ENCODE data around the gene DNAH14. TPM values are rescaled to one million over a fixed set of nuclear protein-coding genes. Genes with fewer than 3 reads are reported as not detected.

The DNAH14 gene
- total RNA-seq, 1 donor from 2014 or later, result 14.4 TPM

- intact Hi-C loops (cut with DNase I), result no loop called here
- no peak for ATAC-seq
Observed at GRCh38 chr1:225253173-225253572, 323.7 kb downstream of the DNAH14 start.

GRCh38 chr1:225253784-225254183 is 324.3 kb downstream of the DNAH14 start:
- DNase-seq (no peak), ATAC-seq (no peak)
- Histone ChIP-seq H3K4me1 (no peaks in the 10 kb centered on the region), H3K27ac (no peak overlapping the region), H3K27me3 (ENCODE audit: low read depth) (no peaks in the 10 kb centered on the region), H3K4me3 (no peak overlapping the region), H3K36me3 (no peaks in the 10 kb centered on the region), H3K9me3 (no peaks in the 10 kb centered on the region)
- intact Hi-C loops (cut with DNase I), result no loop called here
- no peak for TF ChIP-seq CTCF (IDR thresholded peaks at IDR 0.05)

More at GRCh38 chr1:225253173-225253572, 323.7 kb downstream of the DNAH14 start:
- H3K36me3 ChIP-seq, result no peaks in the 10 kb centered on the region
- H3K4me1 ChIP-seq, result no peaks in the 10 kb centered on the region
- no peaks in the 10 kb centered on the region for H3K9me3 ChIP-seq
- H3K4me3 ChIP-seq, result no peak overlapping the region
- H3K27ac ChIP-seq, result no peak overlapping the region
- no peak for DNase-seq
- no peak for TF ChIP-seq CTCF (IDR thresholded peaks at IDR 0.05)
- H3K27me3 ChIP-seq (ENCODE audit: low read depth), result no peaks in the 10 kb centered on the region

- H3K9me3 ChIP-seq, result no peaks in the 10 kb centered on the region
- H3K27me3 ChIP-seq (ENCODE audit: low read depth), result no peaks in the 10 kb centered on the region
- H3K36me3 ChIP-seq, result no peaks in the 10 kb centered on the region
- intact Hi-C loops (cut with DNase I), result no loop called here
- no peaks in the 10 kb centered on the region for H3K4me1 ChIP-seq
- ATAC-seq, result no peak
- no peak for TF ChIP-seq CTCF (IDR thresholded peaks at IDR 0.05)
- H3K27ac ChIP-seq, result no peak overlapping the region
- H3K4me3 ChIP-seq, result no peak overlapping the region
- DNase-seq, result no peak
Observed at GRCh38 chr1:225254676-225255075, 325.2 kb downstream of the DNAH14 start.

GRCh38 chr1:225257081-225257480 is 327.6 kb downstream of the DNAH14 start:
- ATAC-seq, result no peak
- TF ChIP-seq CTCF (IDR thresholded peaks at IDR 0.05), result no peak
- no peaks in the 10 kb centered on the region for H3K36me3 ChIP-seq
- no peaks in the 10 kb centered on the region for H3K4me1 ChIP-seq
- DNase-seq, result no peak
- H3K4me3 ChIP-seq, result no peak overlapping the region
- H3K9me3 ChIP-seq, result peaks cover 7% of the 10 kb centered on the region
- intact Hi-C loops (cut with DNase I), result no loop called here
- no peak overlapping the region for H3K27ac ChIP-seq
- H3K27me3 ChIP-seq (ENCODE audit: low read depth), result no peaks in the 10 kb centered on the region

- DNase-seq (no peak), ATAC-seq (no peak)
- Histone ChIP-seq H3K27me3 (ENCODE audit: low read depth) (no peaks in the 10 kb centered on the region), H3K9me3 (peaks cover 7% of the 10 kb centered on the region), H3K36me3 (no peaks in the 10 kb centered on the region), H3K4me3 (no peak overlapping the region), H3K27ac (no peak overlapping the region), H3K4me1 (no peaks in the 10 kb centered on the region)
- no peak for TF ChIP-seq CTCF (IDR thresholded peaks at IDR 0.05)
- intact Hi-C loops (cut with DNase I), result no loop called here
Observed at GRCh38 chr1:225258811-225259210, 329.3 kb downstream of the DNAH14 start.

GRCh38 chr1:225259542-225259941 is 330.1 kb downstream of the DNAH14 start:
- Histone ChIP-seq H3K9me3 (peaks cover 7% of the 10 kb centered on the region), H3K4me3 (no peak overlapping the region), H3K27ac (no peak overlapping the region), H3K4me1 (no peaks in the 10 kb centered on the region), H3K36me3 (no peaks in the 10 kb centered on the region), H3K27me3 (ENCODE audit: low read depth) (no peaks in the 10 kb centered on the region)
- intact Hi-C loops (cut with DNase I), result no loop called here
- ATAC-seq, result no peak
- no peak for DNase-seq
- no peak for TF ChIP-seq CTCF (IDR thresholded peaks at IDR 0.05)
